ENCODE results near the gene QRICH1. TPM values are rescaled to one million over a fixed set of nuclear protein-coding genes. Genes with fewer than 3 reads are reported as not detected.

The QRICH1 gene
- polyA plus RNA-seq, 1 of the 3 experiments (the other 2 are of a cell fraction) = 58.5 TPM

GRCh38 chr3:49058011-49058410 lies 35.9 kb downstream of the QRICH1 start:
- H3K9me3 ChIP-seq = no peaks in the 10 kb centered on the region
- H3K27me3 ChIP-seq (ENCODE audit: insufficient read depth) = no peaks in the 10 kb centered on the region
- TF ChIP-seq MXI1 (IDR thresholded peaks at IDR 0.05; ENCODE audit: low read depth, low read length) (no peak), FOXJ3 (CRISPR knock-in tag; IDR thresholded peaks at IDR 0.05) (no peak), GATA2 (CRISPR knock-in tag; IDR thresholded peaks at IDR 0.05) (no peak), TEAD4 (IDR thresholded peaks at IDR 0.05; ENCODE audit: borderline replicate concordance, insufficient read depth) (no peak), CTCF (IDR thresholded peaks at IDR 0.05) (no peak)
- TF ChIP-seq, protein P1, sequence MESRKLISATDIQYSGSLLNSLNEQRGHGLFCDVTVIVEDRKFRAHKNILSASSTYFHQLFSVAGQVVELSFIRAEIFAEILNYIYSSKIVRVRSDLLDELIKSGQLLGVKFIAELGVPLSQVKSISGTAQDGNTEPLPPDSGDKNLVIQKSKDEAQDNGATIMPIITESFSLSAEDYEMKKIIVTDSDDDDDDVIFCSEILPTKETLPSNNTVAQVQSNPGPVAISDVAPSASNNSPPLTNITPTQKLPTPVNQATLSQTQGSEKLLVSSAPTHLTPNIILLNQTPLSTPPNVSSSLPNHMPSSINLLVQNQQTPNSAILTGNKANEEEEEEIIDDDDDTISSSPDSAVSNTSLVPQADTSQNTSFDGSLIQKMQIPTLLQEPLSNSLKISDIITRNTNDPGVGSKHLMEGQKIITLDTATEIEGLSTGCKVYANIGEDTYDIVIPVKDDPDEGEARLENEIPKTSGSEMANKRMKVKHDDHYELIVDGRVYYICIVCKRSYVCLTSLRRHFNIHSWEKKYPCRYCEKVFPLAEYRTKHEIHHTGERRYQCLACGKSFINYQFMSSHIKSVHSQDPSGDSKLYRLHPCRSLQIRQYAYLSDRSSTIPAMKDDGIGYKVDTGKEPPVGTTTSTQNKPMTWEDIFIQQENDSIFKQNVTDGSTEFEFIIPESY (IDR thresholded peaks at IDR 0.05; ENCODE audit: borderline replicate concordance, low read depth) = no peak
- peaks cover 58% of the 10 kb centered on the region; the same call in 1 of the 2 replicates for H3K79me2 ChIP-seq (ENCODE audit: insufficient read depth)
- H3K36me3 ChIP-seq (replicated peaks in 1 of 2; ENCODE audit: control insufficient read depth in 1 of 2, insufficient read depth in 2 of 2, low read length in 1 of 2) = peaks cover 20 to 51% of the 10 kb centered on the region in 2 experiments
- CTCF ChIA-PET = interaction anchor here (1.4 kb wide), 1 partner anchor 70 kb away, joined by 3 read pairs; no protein-coding TSS in a partner anchor
- no peak overlapping the region for H3K4me3 ChIP-seq (ENCODE audit: low read depth in 2 of 2, low read length in 1 of 2)
- no peak overlapping the region for H2AFZ ChIP-seq (ENCODE audit: low read depth)
- H3K4me1 ChIP-seq (ENCODE audit: control insufficient read depth in 1 of 2, insufficient read depth in 2 of 2, low read depth in 1 of 2, low read length in 1 of 2) = no peaks in the 10 kb centered on the region
- DNase-seq = no peak
- H3K27ac ChIP-seq (ENCODE audit: low read depth in 2 of 2, low read length in 1 of 2) = no peak overlapping the region
- 95% methylated on average over 7 of the region's 7 CpGs for WGBS (ENCODE audit: low lambda C conversion rate)
- POLR2A ChIA-PET = interaction anchor here (0.7 kb wide), 1 partner anchor 51 kb away, joined by 3 read pairs; the partner anchor contains the start of gene WDR6
- no peak overlapping the region for H3K9ac ChIP-seq
- no peak overlapping the region for H3K4me2 ChIP-seq
- H3K9me2 ChIP-seq = no peaks in the 10 kb centered on the region
- H4K20me1 ChIP-seq (ENCODE audit: insufficient read depth) = no peaks in the 10 kb centered on the region; the same call in 1 of the 2 replicates
- H3F3A ChIP-seq (replicated peaks; ENCODE audit: insufficient read depth) = no peaks in the 10 kb centered on the region

DNA sequence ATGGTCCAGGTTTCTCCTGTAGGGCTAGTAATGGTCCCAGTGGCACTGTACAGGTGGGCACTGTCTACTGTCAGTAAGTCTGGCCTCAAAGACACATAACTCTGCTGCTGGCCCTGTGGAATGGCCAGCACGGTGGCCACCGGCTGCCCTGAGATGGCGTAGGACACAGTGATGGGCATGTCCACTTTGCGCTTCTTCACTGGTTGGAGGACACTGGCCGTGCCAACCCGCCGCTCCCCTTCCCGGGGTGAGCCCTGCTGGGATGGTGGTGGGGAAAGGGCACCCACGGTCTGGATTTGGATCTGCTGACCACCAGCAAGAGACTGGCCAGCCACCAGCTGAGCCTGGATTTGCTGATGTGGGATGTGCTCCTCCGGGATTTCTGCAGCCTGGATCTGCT lies 36.6 kb downstream of the QRICH1 start:
- 87% methylated on average over 7 of the region's 10 CpGs for whole genome bisulfite sequencing (ENCODE audit: low lambda C conversion rate)
- no peaks in the 10 kb centered on the region for H3K4me1 ChIP-seq (ENCODE audit: control insufficient read depth in 1 of 2, insufficient read depth in 2 of 2, low read depth in 1 of 2, low read length in 1 of 2)
- no peaks in the 10 kb centered on the region; the same call in 1 of the 2 replicates for H4K20me1 ChIP-seq (ENCODE audit: insufficient read depth)
- H3K9me3 ChIP-seq = no peaks in the 10 kb centered on the region
- TF ChIP-seq POLR2AphosphoS5 (IDR thresholded peaks at IDR 0.05; ENCODE audit: low read depth, low read length) = no peak
- no peak for TF ChIP-seq RCOR1 (IDR thresholded peaks at IDR 0.05; ENCODE audit: low read length)
- no peak for TF ChIP-seq USF2 (IDR thresholded peaks at IDR 0.05; ENCODE audit: borderline replicate concordance, low read depth, low read length)
- H3K9me2 ChIP-seq = no peaks in the 10 kb centered on the region
- H3K27me3 ChIP-seq (ENCODE audit: insufficient read depth) = no peaks in the 10 kb centered on the region
- no peak overlapping the region for H3K9ac ChIP-seq
- POLR2A ChIA-PET = no interaction called here
- DNase-seq = no peak
- no peaks in the 10 kb centered on the region for H3F3A ChIP-seq (replicated peaks; ENCODE audit: insufficient read depth)
- no peak overlapping the region for H3K4me2 ChIP-seq
- CTCF ChIA-PET = interaction anchor here (1.4 kb wide), 1 partner anchor 392 kb away, joined by 3 read pairs; no protein-coding TSS in a partner anchor
- peaks cover 20 to 56% of the 10 kb centered on the region in 2 experiments for H3K36me3 ChIP-seq (replicated peaks in 1 of 2; ENCODE audit: control insufficient read depth in 1 of 2, insufficient read depth in 2 of 2, low read length in 1 of 2)
- H3K27ac ChIP-seq (ENCODE audit: low read depth in 2 of 2, low read length in 1 of 2) = no peak overlapping the region
- no peak overlapping the region for H2AFZ ChIP-seq (ENCODE audit: low read depth)
- peaks cover 53% of the 10 kb centered on the region; the same call in 1 of the 2 replicates for H3K79me2 ChIP-seq (ENCODE audit: insufficient read depth)
- no peak overlapping the region for H3K4me3 ChIP-seq (ENCODE audit: low read depth in 2 of 2, low read length in 1 of 2)

Data from SK-N-SH (cell line).